ENCODE measurements around the gene CDCA5. TPM values are rescaled to one million over a fixed set of nuclear protein-coding genes. Genes with fewer than 3 reads are reported as not detected.
A peak's percentile ranks its signal among the peaks of the same experiment; 100 is the strongest.

The CDCA5 gene
- total RNA-seq, 1 experiment from 2014 or later: 17.3 TPM

- Mint-ChIP-seq H3K4me1 (ENCODE audit: insufficient read depth, unreplicated experiment) (peaks cover 31% of the 10 kb centered on the region), H3K36me3 (ENCODE audit: insufficient read depth, unreplicated experiment) (no peaks in the 10 kb centered on the region), H3K9me3 (ENCODE audit: unreplicated experiment) (no peaks in the 10 kb centered on the region), H3K27ac (ENCODE audit: low read depth, unreplicated experiment) (peak overlapping the region; percentile 57), H3K4me3 (ENCODE audit: unreplicated experiment) (no peak overlapping the region), H3K27me3 (ENCODE audit: insufficient read depth, unreplicated experiment) (no peaks in the 10 kb centered on the region)
- intact Hi-C loops (cut with micrococcal nuclease): loop anchor here (5.0 kb wide), 1 partner anchor 67 kb away; the partner anchor contains the start of gene ARL2
- ChIA-PET CTCF (interaction anchor here (0.5 to 2.0 kb wide), 7 partner anchors 9 to 583 kb away, joined by 3 to 6 read pairs (median 3); no protein-coding TSS in a partner anchor), POLR2A (interaction anchor here (0.6 to 0.9 kb wide), 2 partner anchors 15 to 101 kb away, joined by 3 read pairs; no protein-coding TSS in a partner anchor)
- no peak for DNase-seq (ENCODE audit: unreplicated experiment)
- no peak for TF ChIP-seq CTCF (IDR thresholded peaks at IDR 0.05; ENCODE audit: unreplicated experiment)
- no TSS peak for BruUV-seq (replicated peaks)
These were observed 5.0 kb downstream of the CDCA5 start for GRCh38 chr11:65078786-65079342.

- Mint-ChIP-seq H3K9me3 (ENCODE audit: unreplicated experiment) (no peaks in the 10 kb centered on the region), H3K4me1 (ENCODE audit: insufficient read depth, unreplicated experiment) (peaks cover 27% of the 10 kb centered on the region), H3K4me3 (ENCODE audit: unreplicated experiment) (no peak overlapping the region), H3K27me3 (ENCODE audit: insufficient read depth, unreplicated experiment) (no peaks in the 10 kb centered on the region), H3K36me3 (ENCODE audit: insufficient read depth, unreplicated experiment) (no peaks in the 10 kb centered on the region), H3K27ac (ENCODE audit: low read depth, unreplicated experiment) (peak overlapping the region; percentile 57)
- DNase-seq (ENCODE audit: unreplicated experiment): peak; percentile 45
- ChIA-PET POLR2A (interaction anchor here (0.9 kb wide), 1 partner anchor 14 kb away, joined by 3 read pairs; no protein-coding TSS in a partner anchor), CTCF (interaction anchor here (0.5 to 2.0 kb wide), 9 partner anchors 8 to 582 kb away, joined by 3 to 6 read pairs (median 3); no protein-coding TSS in a partner anchor)
- peak; percentile 69 for TF ChIP-seq CTCF (IDR thresholded peaks at IDR 0.05; ENCODE audit: unreplicated experiment)
- no TSS peak for BruUV-seq (replicated peaks)
- intact Hi-C loops (cut with micrococcal nuclease): loop anchor here (5.0 kb wide), 1 partner anchor 66 kb away; the partner anchor contains the start of gene ARL2
These were observed 5.7 kb downstream of the CDCA5 start for GRCh38 chr11:65078151-65078550.

- CTCF ChIA-PET: interaction anchor here (0.5 to 1.5 kb wide), 8 partner anchors 8 to 268 kb away, joined by 3 to 5 read pairs (median 3); no protein-coding TSS in a partner anchor
- no TSS peak for BruUV-seq (replicated peaks)
- intact Hi-C loops (cut with micrococcal nuclease): loop anchor here (5.0 kb wide), 1 partner anchor 65 kb away; the partner anchor contains the start of gene ARL2
These were observed 6.4 kb downstream of the CDCA5 start for GRCh38 chr11:65077451-65077850.

More at GRCh38 chr11:65077451-65077850, 6.4 kb downstream of the CDCA5 start:
- Mint-ChIP-seq H3K36me3 (ENCODE audit: insufficient read depth, unreplicated experiment) (no peaks in the 10 kb centered on the region), H3K27me3 (ENCODE audit: insufficient read depth, unreplicated experiment) (no peaks in the 10 kb centered on the region), H3K4me3 (ENCODE audit: unreplicated experiment) (no peak overlapping the region), H3K27ac (ENCODE audit: low read depth, unreplicated experiment) (no peak overlapping the region), H3K9me3 (ENCODE audit: unreplicated experiment) (no peaks in the 10 kb centered on the region), H3K4me1 (ENCODE audit: insufficient read depth, unreplicated experiment) (peaks cover 21% of the 10 kb centered on the region)
- POLR2A ChIA-PET: interaction anchor here (1.1 to 1.2 kb wide), 2 partner anchors 51 to 64 kb away, joined by 3 to 4 read pairs; partner anchors contain the start of gene ARL2
- no peak for TF ChIP-seq CTCF (IDR thresholded peaks at IDR 0.05; ENCODE audit: unreplicated experiment)
- no peak for DNase-seq (ENCODE audit: unreplicated experiment)

Data from MCF 10A (cell line).